SK-N-SH (cell line): ENCODE data around the gene SLC2A2. TPM values are rescaled to one million over a fixed set of nuclear protein-coding genes. Genes with fewer than 3 reads are reported as not detected.

Source experiments
- CTCF ChIA-PET: fragments of 300-600, 350-600 bp; formaldehyde crosslinking; extraction: SDS; loops from one replicate; lab custom pipeline; 2021; lab: Yijun Ruan, JAX
- POLR2A ChIA-PET: fragments of 350-600 bp; sonication (Branson Sonifier 250); formaldehyde crosslinking; extraction: SDS; loops from one replicate; lab custom pipeline; 2020; ENCODE audit warnings: antibody characterized with exemption, inconsistent platforms; lab: Yijun Ruan, JAX
- DNase-seq: peaks from one replicate; pipeline ENCODE4 v3.0.0; 2012
- H2AFZ ChIP-seq: fragments of 200-600 bp; sonication (generic); 2 replicates; pipeline ENCODE4 v1.8.1; 2016; ENCODE audit warnings: antibody characterized with exemption, mild to moderate bottlenecking, low read depth
- H3F3A ChIP-seq: fragments of 200-600 bp; sonication (generic); replicated peaks from 2 replicates; pipeline ENCODE3; 2016; ENCODE audit warnings: antibody characterized with exemption, mild to moderate bottlenecking; ENCODE audit not compliant: insufficient read depth
- H3K27ac ChIP-seq, 2 experiments: fragments of 200-500 bp in 1 of 2; fragments of 200-600 bp in 1 of 2; sonication (Bioruptor generic) in 1 of 2; sonication (generic), shearing (Covaris generic) in 1 of 2; 2 replicates each; pipeline versions ENCODE4 v1.5.1 to v1.6.1; 2014 to 2016; ENCODE audit warnings: low read depth in 2 of 2, inconsistent platforms in 1 of 2, low read length in 1 of 2, mild to moderate bottlenecking in 1 of 2, mixed read lengths in 1 of 2
- H3K27me3 ChIP-seq: fragments of 200-600 bp; sonication (generic), shearing (Covaris generic); 2 replicates; pipeline ENCODE4 v1.6.1; 2016; ENCODE audit warnings: mixed run types; ENCODE audit not compliant: insufficient read depth
- H3K36me3 ChIP-seq, 2 experiments: fragments of 200-500 bp in 1 of 2; fragments of 200-600 bp in 1 of 2; sonication (Bioruptor generic) in 1 of 2; sonication (generic) in 1 of 2; replicated peaks in 1 of 2; 2 replicates each; pipeline versions ENCODE3 to v1.5.1; 2014 to 2016; ENCODE audit warnings: low read length in 1 of 2, mild to moderate bottlenecking in 1 of 2; ENCODE audit not compliant: insufficient read depth in 2 of 2, control insufficient read depth in 1 of 2
- H3K4me1 ChIP-seq, 2 experiments: fragments of 200-500 bp in 1 of 2; fragments of 200-600 bp in 1 of 2; sonication (Bioruptor generic) in 1 of 2; sonication (generic), shearing (Covaris generic) in 1 of 2; 2 replicates each; pipeline versions ENCODE4 v1.5.1 to v1.6.1; 2014 to 2016; ENCODE audit warnings: low read depth in 1 of 2, low read length in 1 of 2, mixed run types in 1 of 2; ENCODE audit not compliant: insufficient read depth in 2 of 2, control insufficient read depth in 1 of 2
- H3K4me2 ChIP-seq: fragments of 200-600 bp; sonication (generic), shearing (Covaris generic); 2 replicates; pipeline ENCODE4 v1.6.1; 2017; ENCODE audit warnings: mixed run types
- H3K4me3 ChIP-seq, 2 experiments: fragments of 200-500 bp in 1 of 2; fragments of 200-600 bp in 1 of 2; sonication (Bioruptor generic) in 1 of 2; sonication (generic), shearing (Covaris generic) in 1 of 2; 2 replicates each; pipeline versions ENCODE4 v1.5.1 to v1.8.1; 2014 to 2016; ENCODE audit warnings: low read depth in 2 of 2, inconsistent platforms in 1 of 2, low read length in 1 of 2, mild to moderate bottlenecking in 1 of 2, mixed read lengths in 1 of 2, moderate library complexity in 1 of 2
- H3K79me2 ChIP-seq: fragments of 200-600 bp; sonication (generic); 2 replicates; pipeline ENCODE4 v1.8.1; 2017; ENCODE audit warnings: mild to moderate bottlenecking; ENCODE audit not compliant: insufficient read depth
- H3K9ac ChIP-seq: fragments of 200-600 bp; sonication (generic); 2 replicates; pipeline ENCODE4 v1.6.1; 2017; ENCODE audit warnings: mixed run types
- H3K9me2 ChIP-seq: fragments of 200-600 bp; sonication (generic); 2 replicates; pipeline ENCODE4 v1.6.1; 2017; ENCODE audit warnings: mixed run types
- H3K9me3 ChIP-seq: fragments of 200-600 bp; sonication (generic); 2 replicates; pipeline ENCODE4 v1.6.1; 2017; ENCODE audit warnings: mixed run types, mild to moderate bottlenecking, moderate library complexity
- H4K20me1 ChIP-seq: fragments of 200-600 bp; sonication (generic); 2 replicates; pipeline ENCODE4 v1.6.1; 2017; ENCODE audit warnings: mild to moderate bottlenecking, mixed run types; ENCODE audit not compliant: insufficient read depth
- CHD2 ChIP-seq: fragments of 150-350 bp; IDR thresholded peaks from 2 replicates; pipeline ENCODE4 v1.6.1; 2018; ENCODE audit warnings: low read length; ENCODE audit not compliant: partially characterized antibody
- EP300 ChIP-seq, 2 experiments: IDR thresholded peaks; 2 replicates each; pipeline versions ENCODE4 v1.4.0 to v1.6.1; 2012; ENCODE audit warnings: borderline replicate concordance in 1 of 2, low read depth in 1 of 2, low read length in 1 of 2
- EZH2phosphoT487 ChIP-seq: fragments of 200-600 bp; sonication (generic); IDR thresholded peaks from 2 replicates; pipeline ENCODE4 v1.6.1; 2017; ENCODE audit warnings: low read depth, mixed run types, mild to moderate bottlenecking, antibody characterized with exemption, moderate library complexity, borderline replicate concordance
- FOSL2 ChIP-seq: IDR thresholded peaks from 2 replicates; pipeline ENCODE4 v1.4.0; 2012; ENCODE audit warnings: low read depth, mild to moderate bottlenecking, moderate library complexity, borderline replicate concordance
- GABPA ChIP-seq: IDR thresholded peaks from 2 replicates; pipeline ENCODE4 v1.4.0; 2012; ENCODE audit warnings: low read depth, mild to moderate bottlenecking
- GATA2 ChIP-seq: sonication (generic); formaldehyde crosslinking; IDR thresholded peaks from 2 replicates; pipeline ENCODE4 v1.5.0; 2020; ENCODE audit warnings: mild to moderate bottlenecking, missing genetic modification reagents
- JUND ChIP-seq: IDR thresholded peaks from 2 replicates; pipeline ENCODE4 v1.4.0; 2012
- MEF2A ChIP-seq: IDR thresholded peaks from 2 replicates; pipeline ENCODE4 v1.4.0; 2012; ENCODE audit warnings: low read depth, borderline replicate concordance
- NRF1 ChIP-seq: IDR thresholded peaks from 2 replicates; pipeline ENCODE4 v1.6.1; 2012; ENCODE audit warnings: low read depth, mild to moderate bottlenecking, low read length
- RAD21 ChIP-seq: IDR thresholded peaks from 2 replicates; pipeline ENCODE4 v1.6.1; 2012; ENCODE audit warnings: mild to moderate bottlenecking, low read length
- RCOR1 ChIP-seq: fragments of 150-350 bp; IDR thresholded peaks from 2 replicates; pipeline ENCODE4 v1.6.1; 2017; ENCODE audit warnings: antibody characterized with exemption, low read length
- TAF1 ChIP-seq: IDR thresholded peaks from 2 replicates; pipeline ENCODE4 v1.6.1; 2012; ENCODE audit warnings: low read depth, mild to moderate bottlenecking, low read length, moderate library complexity, borderline replicate concordance
- USF1 ChIP-seq: IDR thresholded peaks from 2 replicates; pipeline ENCODE4 v1.4.0; 2012; ENCODE audit warnings: low read depth, borderline replicate concordance
- WGBS: methylation state at CpG from one replicate; pipeline ENCODE4 v1.1.6; 2017; ENCODE audit warnings: low lambda C conversion rate; 5-methylcytosine and 5-hydroxymethylcytosine counted together
- polyA plus RNA-seq, 3 experiments: library from polyadenylated mRNA; depleted of rRNA; stranded (reverse); fragments of >200 nt; gene quantifications; 2 replicates each; pipeline ENCODE4 v1.2.3, GENCODE V29; 2012
- TF ChIP-seq, protein P1 (sequence below): fragments of 200-600 bp; sonication (generic); IDR thresholded peaks from 2 replicates; pipeline ENCODE4 v1.6.1; 2017; ENCODE audit warnings: antibody characterized with exemption, mild to moderate bottlenecking, moderate library complexity
- TF ChIP-seq, protein P2 (sequence below): fragments of 150-350 bp; IDR thresholded peaks from 2 replicates; pipeline ENCODE4 v1.6.1; 2017; ENCODE audit warnings: antibody characterized with exemption, low read length, low read depth, borderline replicate concordance
- TF ChIP-seq, protein P3 (sequence below): IDR thresholded peaks from 2 replicates; pipeline ENCODE4 v1.4.0; 2012; ENCODE audit warnings: low read depth, borderline replicate concordance

The SLC2A2 gene
- polyA plus RNA-seq, 1 of the 3 experiments (the other 2 are of a cell fraction) = 0.59 TPM

DNA sequence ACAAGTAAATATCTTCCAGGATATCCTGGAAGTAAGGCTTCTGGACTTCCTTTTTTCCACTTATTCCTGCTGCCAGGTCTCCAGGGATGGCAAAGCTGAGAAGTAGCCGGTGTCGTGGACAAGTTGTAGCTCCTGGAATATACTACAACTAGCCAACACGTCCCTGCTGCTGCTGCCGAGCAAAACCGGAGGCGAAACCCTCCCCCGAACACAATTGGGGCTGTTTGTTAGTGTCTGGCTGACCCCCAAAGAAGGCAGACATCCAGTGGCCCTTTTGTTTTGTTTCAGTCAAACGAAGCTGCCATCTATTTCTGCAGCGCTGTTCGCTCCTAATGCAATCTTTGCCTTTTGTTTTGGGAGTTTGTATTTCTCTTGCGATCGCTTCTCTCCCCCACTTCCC lies 72.8 kb downstream of the SLC2A2 start:
- H3K36me3 ChIP-seq = no peaks in the 10 kb centered on the region
- H3K9me2 ChIP-seq = no peaks in the 10 kb centered on the region
- no peak overlapping the region for H3K4me2 ChIP-seq
- POLR2A ChIA-PET = no interaction called here
- TF ChIP-seq RAD21 (no peak), EZH2phosphoT487 (no peak), EP300 (IDR thresholded peaks at IDR 0.05; ENCODE audit: borderline replicate concordance in 1 of 2, low read depth in 1 of 2, low read length in 1 of 2) (no peak), MEF2A (no peak), RCOR1 (no peak), GABPA (no peak), GATA2 (no peak), CHD2 (no peak), NRF1 (no peak), USF1 (no peak), JUND (no peak), TAF1 (no peak), FOSL2 (no peak)
- TF ChIP-seq, protein P1, sequence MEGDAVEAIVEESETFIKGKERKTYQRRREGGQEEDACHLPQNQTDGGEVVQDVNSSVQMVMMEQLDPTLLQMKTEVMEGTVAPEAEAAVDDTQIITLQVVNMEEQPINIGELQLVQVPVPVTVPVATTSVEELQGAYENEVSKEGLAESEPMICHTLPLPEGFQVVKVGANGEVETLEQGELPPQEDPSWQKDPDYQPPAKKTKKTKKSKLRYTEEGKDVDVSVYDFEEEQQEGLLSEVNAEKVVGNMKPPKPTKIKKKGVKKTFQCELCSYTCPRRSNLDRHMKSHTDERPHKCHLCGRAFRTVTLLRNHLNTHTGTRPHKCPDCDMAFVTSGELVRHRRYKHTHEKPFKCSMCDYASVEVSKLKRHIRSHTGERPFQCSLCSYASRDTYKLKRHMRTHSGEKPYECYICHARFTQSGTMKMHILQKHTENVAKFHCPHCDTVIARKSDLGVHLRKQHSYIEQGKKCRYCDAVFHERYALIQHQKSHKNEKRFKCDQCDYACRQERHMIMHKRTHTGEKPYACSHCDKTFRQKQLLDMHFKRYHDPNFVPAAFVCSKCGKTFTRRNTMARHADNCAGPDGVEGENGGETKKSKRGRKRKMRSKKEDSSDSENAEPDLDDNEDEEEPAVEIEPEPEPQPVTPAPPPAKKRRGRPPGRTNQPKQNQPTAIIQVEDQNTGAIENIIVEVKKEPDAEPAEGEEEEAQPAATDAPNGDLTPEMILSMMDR = no peak
- TF ChIP-seq, protein P2, sequence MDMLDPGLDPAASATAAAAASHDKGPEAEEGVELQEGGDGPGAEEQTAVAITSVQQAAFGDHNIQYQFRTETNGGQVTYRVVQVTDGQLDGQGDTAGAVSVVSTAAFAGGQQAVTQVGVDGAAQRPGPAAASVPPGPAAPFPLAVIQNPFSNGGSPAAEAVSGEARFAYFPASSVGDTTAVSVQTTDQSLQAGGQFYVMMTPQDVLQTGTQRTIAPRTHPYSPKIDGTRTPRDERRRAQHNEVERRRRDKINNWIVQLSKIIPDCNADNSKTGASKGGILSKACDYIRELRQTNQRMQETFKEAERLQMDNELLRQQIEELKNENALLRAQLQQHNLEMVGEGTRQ = no peak
- TF ChIP-seq, protein P3, sequence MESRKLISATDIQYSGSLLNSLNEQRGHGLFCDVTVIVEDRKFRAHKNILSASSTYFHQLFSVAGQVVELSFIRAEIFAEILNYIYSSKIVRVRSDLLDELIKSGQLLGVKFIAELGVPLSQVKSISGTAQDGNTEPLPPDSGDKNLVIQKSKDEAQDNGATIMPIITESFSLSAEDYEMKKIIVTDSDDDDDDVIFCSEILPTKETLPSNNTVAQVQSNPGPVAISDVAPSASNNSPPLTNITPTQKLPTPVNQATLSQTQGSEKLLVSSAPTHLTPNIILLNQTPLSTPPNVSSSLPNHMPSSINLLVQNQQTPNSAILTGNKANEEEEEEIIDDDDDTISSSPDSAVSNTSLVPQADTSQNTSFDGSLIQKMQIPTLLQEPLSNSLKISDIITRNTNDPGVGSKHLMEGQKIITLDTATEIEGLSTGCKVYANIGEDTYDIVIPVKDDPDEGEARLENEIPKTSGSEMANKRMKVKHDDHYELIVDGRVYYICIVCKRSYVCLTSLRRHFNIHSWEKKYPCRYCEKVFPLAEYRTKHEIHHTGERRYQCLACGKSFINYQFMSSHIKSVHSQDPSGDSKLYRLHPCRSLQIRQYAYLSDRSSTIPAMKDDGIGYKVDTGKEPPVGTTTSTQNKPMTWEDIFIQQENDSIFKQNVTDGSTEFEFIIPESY = no peak
- TF ChIP-seq, all 33 proteins: peak for 0
- Histone ChIP-seq H3K4me1 (no peaks in the 10 kb centered on the region), H3K27ac (no peak overlapping the region), H3K9ac (no peak overlapping the region), H2AFZ (no peak overlapping the region), H3K9me3 (no peaks in the 10 kb centered on the region), H3K4me3 (no peak overlapping the region), H4K20me1 (no peaks in the 10 kb centered on the region), H3F3A (no peaks in the 10 kb centered on the region), H3K27me3 (no peaks in the 10 kb centered on the region), H3K79me2 (no peaks in the 10 kb centered on the region)
- WGBS = 82% methylated on average over 12 of the region's 12 CpGs
- CTCF ChIA-PET = no interaction called here
- DNase-seq = no peak
